Thyroid gland (tissue), 4 donors: ENCODE results near the gene ZGPAT. TPM values are rescaled to one million over a fixed set of nuclear protein-coding genes. Genes with fewer than 3 reads are reported as not detected.

Experiments
- DNase-seq, 2 donors: peaks; one replicate each; pipeline ENCODE4 v3.0.0-alpha.2; 2019
- H3K27ac ChIP-seq, 3 donors: fragments of 200-600 bp; sonication (generic); 1 replicate in 2 of 3; 2 replicates in 1 of 3; pipeline ENCODE4 v1.5.1; 2016 to 2019; ENCODE audit warnings: mild to moderate bottlenecking in 1 of 3, moderate library complexity in 1 of 3
- H3K27me3 ChIP-seq: fragments of 200-600 bp; sonication (generic); one replicate; pipeline ENCODE4 v1.5.1; 2019
- H3K36me3 ChIP-seq, 2 donors: fragments of 200-600 bp; sonication (generic); one replicate each; pipeline ENCODE4 v1.5.1; 2016 to 2019
- H3K4me1 ChIP-seq, 2 donors: fragments of 200-600 bp; sonication (generic); one replicate each; pipeline ENCODE4 v1.5.1; 2017 to 2019
- H3K4me3 ChIP-seq, 3 donors: fragments of 200-600 bp; sonication (generic); replicated peaks in 1 of 3; 1 replicate in 2 of 3; 2 replicates in 1 of 3; pipeline ENCODE4 v1.5.1; 2016; ENCODE audit warnings: mild to moderate bottlenecking in 1 of 3
- H3K9me3 ChIP-seq: fragments of 200-600 bp; sonication (generic); one replicate; pipeline ENCODE4 v1.5.1; 2017
- POLR2A ChIP-seq, 2 donors: fragments of 450-650 bp; IDR thresholded peaks; one replicate each; pipeline ENCODE4 v1.6.1; 2017; ENCODE audit warnings: antibody characterized with exemption in 2 of 2, mild to moderate bottlenecking in 2 of 2, moderate library complexity in 1 of 2
- WGBS, 2 donors: methylation state at CpG; one replicate each; pipeline ENCODE4 v1.1.5; 2017; 5-methylcytosine and 5-hydroxymethylcytosine counted together
- intact Hi-C: fragments of 100-400 bp; cut with DNase I; formaldehyde crosslinking; loops from one replicate; pipeline ENCODE4 v1.15.1; 2023
- small RNA-seq: library from RNA; depleted of rRNA; stranded (forward); fragments of <200 nt; gene quantifications from one replicate; pipeline ENCODE3, GENCODE V24; 2016
- total RNA-seq, 4 donors: library from RNA; depleted of rRNA; stranded (reverse); fragments of >200 nt; gene quantifications; one replicate each; pipeline ENCODE4 v1.2.3, GENCODE V29; 2016
- TF ChIP-seq, protein P1 (sequence below), 6 experiments: fragments of 200-600 bp in 3 of 6; fragments of 450-650 bp in 3 of 6; sonication (generic) in 3 of 6; IDR thresholded peaks; one replicate each; pipeline ENCODE4 v1.5.1; 2016 to 2019; ENCODE audit warnings: antibody characterized with exemption in 6 of 6, mild to moderate bottlenecking in 2 of 6, inconsistent platforms in 1 of 6, moderate library complexity in 1 of 6

Gene ZGPAT
- total RNA-seq, 4 donors from 2014 or later = 27.7 to 36.3 (median 30.0) TPM

DNA sequence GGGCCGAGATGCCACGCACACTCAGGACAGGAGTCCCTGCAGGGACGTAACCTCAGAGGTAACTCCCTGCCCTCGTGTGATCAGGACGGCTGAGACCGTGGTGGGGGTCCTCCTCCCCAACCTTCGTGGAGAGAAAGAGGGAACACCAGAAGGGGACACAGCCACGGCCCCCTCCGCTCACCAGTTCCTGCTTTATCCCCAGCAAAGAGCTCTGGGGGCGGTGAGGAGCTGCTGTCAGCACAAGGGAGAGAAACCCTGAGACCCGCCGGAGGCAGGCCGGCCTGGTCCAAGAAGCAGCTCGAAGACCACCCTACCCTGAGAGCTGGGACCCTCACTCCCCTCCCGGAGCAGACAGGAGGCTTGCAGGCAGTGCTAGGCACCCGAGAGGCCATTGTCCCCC lies 76.1 kb downstream of the ZGPAT start:
- Histone ChIP-seq H3K4me1 (no peaks in the 10 kb centered on the region), H3K9me3 (no peaks in the 10 kb centered on the region), H3K27ac (no peak overlapping the region), H3K36me3 (peaks cover 2 to 6% of the 10 kb centered on the region in 2 donors), H3K4me3 (no peak overlapping the region), H3K27me3 (no peaks in the 10 kb centered on the region)
- DNase-seq = no peak
- intact Hi-C loops = loop anchor here (10.0 kb wide), 1 partner anchor 249 kb away; the partner anchor contains the start of gene PTK6
- WGBS, 2 donors = 83 to 85% methylated on average over 12 to 14 of the region's 16 CpGs
- TF ChIP-seq, protein P1, sequence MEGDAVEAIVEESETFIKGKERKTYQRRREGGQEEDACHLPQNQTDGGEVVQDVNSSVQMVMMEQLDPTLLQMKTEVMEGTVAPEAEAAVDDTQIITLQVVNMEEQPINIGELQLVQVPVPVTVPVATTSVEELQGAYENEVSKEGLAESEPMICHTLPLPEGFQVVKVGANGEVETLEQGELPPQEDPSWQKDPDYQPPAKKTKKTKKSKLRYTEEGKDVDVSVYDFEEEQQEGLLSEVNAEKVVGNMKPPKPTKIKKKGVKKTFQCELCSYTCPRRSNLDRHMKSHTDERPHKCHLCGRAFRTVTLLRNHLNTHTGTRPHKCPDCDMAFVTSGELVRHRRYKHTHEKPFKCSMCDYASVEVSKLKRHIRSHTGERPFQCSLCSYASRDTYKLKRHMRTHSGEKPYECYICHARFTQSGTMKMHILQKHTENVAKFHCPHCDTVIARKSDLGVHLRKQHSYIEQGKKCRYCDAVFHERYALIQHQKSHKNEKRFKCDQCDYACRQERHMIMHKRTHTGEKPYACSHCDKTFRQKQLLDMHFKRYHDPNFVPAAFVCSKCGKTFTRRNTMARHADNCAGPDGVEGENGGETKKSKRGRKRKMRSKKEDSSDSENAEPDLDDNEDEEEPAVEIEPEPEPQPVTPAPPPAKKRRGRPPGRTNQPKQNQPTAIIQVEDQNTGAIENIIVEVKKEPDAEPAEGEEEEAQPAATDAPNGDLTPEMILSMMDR (IDR thresholded peaks at IDR 0.05) = no peak
- TF ChIP-seq POLR2A (IDR thresholded peaks at IDR 0.05) = no peak

- Histone ChIP-seq H3K36me3 (peaks cover 17 to 20% of the 10 kb centered on the region in 2 donors), H3K27ac (no peak overlapping the region), H3K4me3 (no peak overlapping the region), H3K27me3 (no peaks in the 10 kb centered on the region), H3K4me1 (no peaks in the 10 kb centered on the region), H3K9me3 (no peaks in the 10 kb centered on the region)
- WGBS, 2 donors = 63 to 68% methylated on average over 13 to 14 of the region's 14 CpGs
- TF ChIP-seq POLR2A (IDR thresholded peaks at IDR 0.05) = no peak
- TF ChIP-seq, protein P1 (IDR thresholded peaks at IDR 0.05) = no peak
- DNase-seq = no peak
- intact Hi-C loops = loop anchor here (2.0 to 10.0 kb wide), 2 partner anchors 79 to 251 kb away; partner anchors contain the start of genes PTK6 and TPD52L2
Measured at GRCh38 chr20:63785691-63786131, 77.9 kb downstream of the ZGPAT start.

Small RNAs within 50 kb of the gene (small RNA-seq; reads per million reads assigned to genes)
- gene LIME1 (not detected), gene TNFRSF6B (not detected)

Other genes starting within 250 kb of the ZGPAT start
- under 1 TPM in 2 of 4 donors, not detected in 2; 0.11 to 0.27 TPM for gene KCNQ2, start 235.4 kb upstream of the ZGPAT start, total RNA-seq
- gene EEF1A2, start 209.0 kb upstream of the ZGPAT start, total RNA-seq = 1 to 10 TPM in 3 of 4 donors, under 1 TPM in 1; 0.22 to 2.0 (median 1.3) TPM
- gene PPDPF, start 187.3 kb upstream of the ZGPAT start, total RNA-seq = 100 to 1,000 TPM in 3 of 4 donors, 10 to 100 TPM in 1; 82.0 to 226 (median 146) TPM
- gene PTK6, start 170.7 kb upstream of the ZGPAT start, total RNA-seq = under 1 TPM in 1 of 4 donors, not detected in 3; 0.11 TPM
- gene SRMS, start 160.3 kb upstream of the ZGPAT start, total RNA-seq = not detected
- under 1 TPM in 3 of 4 donors, not detected in 1; 0.39 to 0.89 (median 0.40) TPM for gene FNDC11, start 153.9 kb upstream of the ZGPAT start, total RNA-seq
- 10 to 100 TPM; 24.3 to 45.5 (median 36.0) TPM for gene HELZ2, start 133.8 kb upstream of the ZGPAT start, total RNA-seq
- 10 to 100 TPM; 23.1 to 34.9 (median 29.9) TPM for gene GMEB2, start 80.9 kb upstream of the ZGPAT start, total RNA-seq
- gene STMN3, start 54.6 kb upstream of the ZGPAT start, total RNA-seq = 10 to 100 TPM; 53.7 to 84.0 (median 66.1) TPM
- gene RTEL1, start 49.7 kb upstream of the ZGPAT start, total RNA-seq = 10 to 100 TPM; 14.1 to 87.4 (median 54.2) TPM
- 10 to 100 TPM in 2 of 4 donors, 1 to 10 TPM in 2; 6.7 to 15.5 (median 10.5) TPM for gene TNFRSF6B, start 11.4 kb upstream of the ZGPAT start, total RNA-seq
- gene ARFRP1, start 63 bp upstream of the ZGPAT start, total RNA-seq = 10 to 100 TPM; 43.6 to 52.1 (median 46.7) TPM
- 10 to 100 TPM in 2 of 4 donors, 1 to 10 TPM in 2; 8.7 to 25.0 (median 11.5) TPM for gene LIME1, start 28.6 kb downstream of the ZGPAT start, total RNA-seq
- gene SLC2A4RG, start 31.7 kb downstream of the ZGPAT start, total RNA-seq = 10 to 100 TPM; 26.0 to 55.9 (median 39.3) TPM
- 10 to 100 TPM; 15.9 to 39.9 (median 27.7) TPM for gene ZBTB46, start 123.2 kb downstream of the ZGPAT start, total RNA-seq
- not detected for gene ABHD16B, start 153.5 kb downstream of the ZGPAT start, total RNA-seq
- gene TPD52L2, start 157.2 kb downstream of the ZGPAT start, total RNA-seq = 10 to 100 TPM; 69.4 to 93.3 (median 89.6) TPM
- gene DNAJC5, start 187.1 kb downstream of the ZGPAT start, total RNA-seq = 10 to 100 TPM; 38.4 to 87.4 (median 75.1) TPM
- gene UCKL1, start 248.4 kb downstream of the ZGPAT start, total RNA-seq = 10 to 100 TPM; 21.6 to 44.3 (median 29.3) TPM